ENCODE measurements around the gene SLC9A9.

GRCh38 chr3:143416229-143416628 lies 432.0 kb downstream of the SLC9A9 start:
- TF ChIP-seq, protein P1, sequence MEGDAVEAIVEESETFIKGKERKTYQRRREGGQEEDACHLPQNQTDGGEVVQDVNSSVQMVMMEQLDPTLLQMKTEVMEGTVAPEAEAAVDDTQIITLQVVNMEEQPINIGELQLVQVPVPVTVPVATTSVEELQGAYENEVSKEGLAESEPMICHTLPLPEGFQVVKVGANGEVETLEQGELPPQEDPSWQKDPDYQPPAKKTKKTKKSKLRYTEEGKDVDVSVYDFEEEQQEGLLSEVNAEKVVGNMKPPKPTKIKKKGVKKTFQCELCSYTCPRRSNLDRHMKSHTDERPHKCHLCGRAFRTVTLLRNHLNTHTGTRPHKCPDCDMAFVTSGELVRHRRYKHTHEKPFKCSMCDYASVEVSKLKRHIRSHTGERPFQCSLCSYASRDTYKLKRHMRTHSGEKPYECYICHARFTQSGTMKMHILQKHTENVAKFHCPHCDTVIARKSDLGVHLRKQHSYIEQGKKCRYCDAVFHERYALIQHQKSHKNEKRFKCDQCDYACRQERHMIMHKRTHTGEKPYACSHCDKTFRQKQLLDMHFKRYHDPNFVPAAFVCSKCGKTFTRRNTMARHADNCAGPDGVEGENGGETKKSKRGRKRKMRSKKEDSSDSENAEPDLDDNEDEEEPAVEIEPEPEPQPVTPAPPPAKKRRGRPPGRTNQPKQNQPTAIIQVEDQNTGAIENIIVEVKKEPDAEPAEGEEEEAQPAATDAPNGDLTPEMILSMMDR (IDR thresholded peaks at IDR 0.05): no peak
- no peak for TF ChIP-seq POLR2A (IDR thresholded peaks at IDR 0.05)

Measured in right lobe of liver (tissue), 4 donors.